ENCODE results near the gene RERE. TPM values are rescaled to one million over a fixed set of nuclear protein-coding genes. Genes with fewer than 3 reads are reported as not detected.
A peak's percentile ranks its signal among the peaks of the same experiment; 100 is the strongest.

RERE gene
- total RNA-seq, 1 donor = 27.0 TPM

GRCh38 chr1:8800416-8800815 is 17.0 kb downstream of the RERE start:
- TF ChIP-seq CTCF (IDR thresholded peaks at IDR 0.05; ENCODE audit: insufficient read depth, low read length) = no peak
- H3K4me3 ChIP-seq (ENCODE audit: low read depth, low read length) = no peak overlapping the region
- DNase-seq (ENCODE audit: low read depth) = no peak

- no peak for TF ChIP-seq CTCF (IDR thresholded peaks at IDR 0.05; ENCODE audit: insufficient read depth, low read length)
- H3K4me3 ChIP-seq (ENCODE audit: low read depth, low read length) = no peak overlapping the region
- peak; percentile 35 for DNase-seq (ENCODE audit: low read depth)
Observed at GRCh38 chr1:8797216-8797615, 20.2 kb downstream of the RERE start.

- no peak overlapping the region for H3K4me3 ChIP-seq (ENCODE audit: low read depth, low read length)
- TF ChIP-seq CTCF (IDR thresholded peaks at IDR 0.05; ENCODE audit: insufficient read depth, low read length) = no peak
- DNase-seq (ENCODE audit: low read depth) = no peak
Observed at GRCh38 chr1:8796812-8797211, 20.6 kb downstream of the RERE start.

GRCh38 chr1:8794605-8795004 is 22.8 kb downstream of the RERE start:
- DNase-seq (ENCODE audit: low read depth) = no peak
- TF ChIP-seq CTCF (IDR thresholded peaks at IDR 0.05; ENCODE audit: insufficient read depth, low read length) = no peak
- no peak overlapping the region for H3K4me3 ChIP-seq (ENCODE audit: low read depth, low read length)

- no peak for TF ChIP-seq CTCF (IDR thresholded peaks at IDR 0.05; ENCODE audit: insufficient read depth, low read length)
Observed at GRCh38 chr1:8791819-8792218, 25.6 kb downstream of the RERE start.

GRCh38 chr1:8790987-8791386 is 26.5 kb downstream of the RERE start:
- TF ChIP-seq CTCF (IDR thresholded peaks at IDR 0.05; ENCODE audit: insufficient read depth, low read length) = no peak
- no peak overlapping the region for H3K4me3 ChIP-seq (ENCODE audit: low read depth, low read length)
- DNase-seq (ENCODE audit: low read depth) = no peak

More at GRCh38 chr1:8791819-8792218, 25.6 kb downstream of the RERE start:
- DNase-seq (ENCODE audit: low read depth) = no peak
- no peak overlapping the region for H3K4me3 ChIP-seq (ENCODE audit: low read depth, low read length)

GRCh38 chr1:8790478-8790877 is 27.0 kb downstream of the RERE start:
- TF ChIP-seq CTCF (IDR thresholded peaks at IDR 0.05; ENCODE audit: insufficient read depth, low read length) = no peak
- no peak overlapping the region for H3K4me3 ChIP-seq (ENCODE audit: low read depth, low read length)
- no peak for DNase-seq (ENCODE audit: low read depth)

Measured in fibroblast of the aortic adventitia (primary cell).